Cerebellar cortex (tissue), 1 donor: ENCODE data around the gene NECTIN4.
"Not testable (repeated sequence)": the region's sequence is repeated elsewhere in the genome, so short reads cannot be mapped to it uniquely, and the experiment has no call there.

Experiments
- DNase-seq: peaks from one replicate; pipeline ENCODE4 v3.0.0-alpha.2; 2015; ENCODE audit warnings: low spot score

Gene NECTIN4

GRCh38 chr1:161054232-161054631 is 35.1 kb downstream of the NECTIN4 start:
- no peak for DNase-seq

DNA sequence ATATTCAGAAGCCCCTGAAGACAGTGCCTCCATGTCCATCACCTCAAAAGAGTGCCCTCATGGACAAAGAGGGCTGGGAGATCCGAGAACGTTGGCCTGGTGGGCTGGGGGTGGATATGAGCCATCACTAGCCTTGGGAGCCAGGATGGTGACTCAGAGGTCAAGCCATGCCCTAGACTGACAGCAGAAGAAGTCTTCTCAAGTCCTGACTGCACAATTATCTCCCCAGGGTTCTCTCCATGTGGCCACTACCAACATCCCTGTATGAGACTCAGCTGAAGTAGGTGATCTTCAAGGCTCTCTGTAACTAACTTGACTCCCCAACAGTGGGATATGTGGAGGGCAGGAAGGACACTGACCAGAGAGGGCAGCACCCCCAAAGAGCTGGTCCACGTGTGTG is 36.5 kb downstream of the NECTIN4 start:
- DNase-seq: no peak

DNA sequence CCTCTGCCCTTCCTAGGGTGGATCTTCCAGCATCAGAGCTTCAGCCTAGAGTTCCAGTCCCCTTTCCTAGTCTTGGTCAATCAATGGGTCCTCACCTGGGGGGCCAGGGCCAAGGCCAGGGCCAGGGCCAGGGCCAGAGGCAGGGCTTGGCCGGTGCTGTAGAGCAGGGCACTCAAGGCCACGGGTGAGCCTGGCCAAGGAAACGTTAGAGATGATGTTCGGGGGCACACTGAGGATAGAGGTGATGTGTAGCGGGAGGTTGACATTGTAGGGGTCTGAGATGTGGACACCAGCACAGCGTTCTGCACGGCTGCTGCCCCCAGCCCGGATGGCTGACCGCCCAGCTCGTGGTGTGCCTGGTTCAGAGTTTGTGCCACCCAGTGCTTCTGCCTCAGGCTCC is 38.1 kb downstream of the NECTIN4 start:
- DNase-seq: no peak

DNA sequence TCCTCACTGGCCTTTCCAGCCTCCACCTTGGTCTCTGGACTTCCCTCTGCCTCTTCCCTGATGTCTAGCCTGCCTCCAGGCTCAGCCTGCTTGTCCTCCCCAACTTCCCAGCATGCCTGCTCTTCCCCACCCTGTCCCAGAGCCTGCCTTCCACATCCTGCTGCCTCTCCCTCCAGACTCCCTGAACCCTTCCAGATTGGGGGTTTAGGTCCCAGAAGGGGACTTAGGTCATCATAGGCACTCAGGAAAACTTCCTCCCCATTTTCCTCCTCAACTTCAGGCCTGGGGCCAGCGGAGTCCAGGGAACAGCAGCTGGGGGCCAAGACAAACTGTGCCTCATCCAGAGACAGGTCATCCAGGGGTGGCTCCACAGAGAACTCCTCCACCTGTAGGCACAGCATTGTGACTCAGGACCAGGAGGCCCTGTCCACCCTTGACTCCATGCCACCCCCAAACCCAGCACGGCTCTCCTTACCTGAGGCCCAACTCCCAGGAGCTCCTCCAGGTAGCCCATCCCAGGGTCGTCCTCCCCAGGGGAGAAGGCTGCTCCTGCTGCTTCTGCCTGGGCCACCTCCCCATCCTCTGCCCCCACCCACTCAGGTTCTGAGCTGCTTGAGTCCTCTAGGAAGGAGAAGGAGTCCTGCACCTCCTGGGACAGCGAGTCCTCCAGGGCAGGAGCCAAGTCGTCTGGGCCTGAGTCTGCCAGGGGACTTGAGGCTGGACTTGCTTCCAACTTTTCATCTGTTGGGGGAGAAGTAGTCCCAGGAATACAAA is 40.2 kb downstream of the NECTIN4 start:
- DNase-seq: no peak

DNA sequence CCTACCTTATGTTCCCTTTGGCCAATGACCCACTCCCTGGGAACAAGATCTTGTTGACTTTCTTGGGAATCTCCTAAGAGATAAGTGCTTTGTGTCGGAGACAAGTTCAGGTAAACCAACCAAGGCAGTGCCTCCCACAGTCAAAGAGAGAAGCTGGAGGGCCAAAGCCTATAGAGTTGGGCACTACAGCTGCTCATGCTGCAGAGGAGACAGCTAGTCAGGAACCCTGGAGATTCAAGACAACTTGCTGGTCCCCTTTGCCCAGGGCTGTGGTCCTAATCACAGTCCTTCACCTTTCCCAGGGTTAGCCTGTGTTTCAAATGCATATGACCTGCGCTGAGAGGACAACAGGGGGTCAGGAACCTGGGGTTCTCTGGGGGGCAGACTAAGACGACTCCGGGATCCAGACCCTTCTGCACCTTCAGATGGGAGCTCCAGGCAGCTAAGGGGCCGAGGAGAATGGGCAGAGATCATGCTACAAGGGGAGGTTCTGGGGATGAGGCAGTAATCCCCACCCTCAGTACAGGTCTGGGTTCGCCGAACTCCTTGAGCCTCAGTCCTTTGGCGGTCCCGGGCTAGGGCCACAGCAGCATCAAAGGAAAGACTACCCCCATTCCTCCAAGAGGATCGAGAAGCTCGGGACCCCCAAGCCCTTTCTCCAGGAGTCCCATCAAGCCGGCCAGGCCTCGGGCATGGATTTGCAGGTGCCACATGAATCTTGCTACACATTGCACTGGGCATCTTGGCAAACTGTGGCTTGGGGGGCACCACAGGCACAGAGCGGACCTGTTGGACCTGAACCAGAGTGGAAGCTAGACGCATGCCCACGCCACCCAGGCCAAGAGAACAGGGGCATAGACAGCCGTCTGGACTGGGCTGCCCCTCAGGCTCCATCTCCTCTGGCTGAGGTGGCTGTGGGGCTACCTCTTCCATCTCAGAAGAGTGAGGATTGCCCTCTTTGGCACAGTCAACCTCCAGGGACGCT is 41.6 kb downstream of the NECTIN4 start:
- DNase-seq: no peak

GRCh38 chr1:161046605-161047228 is 42.6 kb downstream of the NECTIN4 start:
- no peak for DNase-seq

DNA sequence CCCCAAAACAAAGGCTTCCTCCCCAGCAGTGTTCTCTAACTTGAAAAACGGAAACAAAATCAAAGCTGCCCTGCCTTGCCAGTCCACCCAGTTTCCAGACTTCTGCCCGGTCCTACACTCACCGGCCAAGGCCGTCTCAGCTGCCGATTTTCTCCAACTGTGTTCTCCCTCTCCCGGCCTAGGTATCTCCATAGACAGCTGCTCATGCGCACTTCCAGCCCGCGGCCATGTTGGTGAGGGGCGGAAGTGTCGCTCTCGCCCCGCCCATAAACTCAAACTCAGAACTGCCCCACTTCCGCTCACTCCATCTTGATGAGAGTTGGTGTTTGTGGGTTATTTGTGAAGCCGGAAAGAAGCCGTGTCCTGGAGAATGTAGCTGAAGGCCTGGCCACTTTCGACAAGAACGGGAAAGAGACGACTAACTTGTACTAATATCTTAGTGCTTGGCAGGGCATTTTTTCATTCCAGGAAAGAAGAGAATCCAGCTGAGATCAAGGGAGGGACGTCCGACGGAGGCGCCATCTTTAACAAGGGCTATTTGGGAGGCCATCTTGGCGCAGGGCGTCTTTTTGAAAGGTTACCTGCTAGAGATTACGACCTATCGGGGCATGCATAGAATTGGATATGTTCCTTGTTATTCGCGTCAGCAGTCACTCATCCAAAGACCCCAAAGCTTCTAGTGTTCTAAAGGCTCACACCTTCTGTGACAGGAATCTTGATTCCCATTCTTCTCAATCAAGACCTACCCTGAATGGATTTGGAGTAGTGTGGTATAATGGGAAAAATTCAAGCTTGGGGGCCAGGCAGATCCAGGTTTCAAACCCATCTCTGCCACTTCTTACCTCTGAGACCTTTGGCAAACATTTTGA is 43.4 kb downstream of the NECTIN4 start, which contains the start of gene USF1:
USF1 (minus strand) TSS at position 242 of the 869 bp plus-strand sequence. CDS start 2,702 bp downstream, outside the sequence.
- DNase-seq: peak; percentile 97

DNA sequence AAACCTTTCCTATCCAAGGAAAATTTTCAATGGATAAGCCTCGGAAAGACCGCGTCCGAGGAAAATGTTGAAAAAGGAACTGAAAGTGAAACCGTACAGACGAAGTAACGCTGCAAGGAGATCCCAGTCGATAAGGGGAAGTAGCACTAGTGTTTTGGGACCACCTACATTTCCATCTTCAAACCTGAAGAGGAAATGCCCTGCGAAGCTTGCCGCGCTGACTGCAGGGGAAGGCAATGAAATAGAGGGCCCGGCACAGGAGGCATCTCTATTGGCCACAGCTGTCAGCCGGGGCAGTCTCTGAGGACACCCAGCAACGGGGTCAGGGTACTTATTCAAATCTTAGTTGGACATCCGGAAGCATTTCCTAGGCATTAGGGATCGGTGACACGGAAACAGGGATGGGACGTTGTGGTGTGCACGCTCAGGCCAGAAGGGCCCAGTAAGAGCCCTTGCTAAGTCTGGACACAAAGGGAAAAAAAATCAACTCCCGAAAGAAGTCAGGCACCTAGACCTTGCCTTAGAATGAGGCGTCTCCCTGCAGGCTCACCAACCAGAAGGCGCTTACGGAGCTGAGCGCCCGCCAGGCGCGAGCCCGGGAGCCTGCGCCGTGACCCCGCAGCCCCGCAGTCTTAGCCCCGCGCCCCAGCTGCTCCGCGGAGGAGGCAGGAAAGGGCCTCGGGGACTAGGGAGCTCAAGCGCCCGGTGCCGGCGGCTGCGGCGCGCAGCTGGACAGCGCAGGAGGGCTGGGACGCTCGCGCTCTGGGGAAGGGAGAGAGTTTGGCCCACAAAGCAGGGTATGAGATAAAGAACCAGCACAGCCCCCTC is 44.2 kb downstream of the NECTIN4 start:
- DNase-seq: peak; percentile 74

- DNase-seq: no peak
These were observed 44.8 kb downstream of the NECTIN4 start for GRCh38 chr1:161044535-161044907.

DNA sequence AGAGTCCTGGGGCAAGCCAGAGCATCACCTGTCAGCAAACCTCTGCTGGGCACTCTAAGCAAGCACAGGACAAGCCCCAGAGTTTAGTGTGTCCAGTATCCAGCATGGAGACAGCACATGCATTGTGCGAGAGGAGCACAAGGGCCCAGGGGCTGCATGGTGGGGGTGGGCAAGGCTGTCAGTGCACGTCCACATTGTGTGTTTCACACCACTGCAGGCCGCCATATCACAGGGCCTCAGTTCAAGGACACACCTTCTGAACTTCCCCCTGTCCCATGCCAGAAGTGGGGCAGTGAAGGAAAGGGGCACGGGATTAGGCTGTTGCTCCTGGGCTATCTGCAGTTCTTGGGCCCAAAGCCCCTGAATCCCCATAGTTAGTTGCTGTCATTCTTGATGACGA is 49.8 kb downstream of the NECTIN4 start:
- DNase-seq: no peak

DNA sequence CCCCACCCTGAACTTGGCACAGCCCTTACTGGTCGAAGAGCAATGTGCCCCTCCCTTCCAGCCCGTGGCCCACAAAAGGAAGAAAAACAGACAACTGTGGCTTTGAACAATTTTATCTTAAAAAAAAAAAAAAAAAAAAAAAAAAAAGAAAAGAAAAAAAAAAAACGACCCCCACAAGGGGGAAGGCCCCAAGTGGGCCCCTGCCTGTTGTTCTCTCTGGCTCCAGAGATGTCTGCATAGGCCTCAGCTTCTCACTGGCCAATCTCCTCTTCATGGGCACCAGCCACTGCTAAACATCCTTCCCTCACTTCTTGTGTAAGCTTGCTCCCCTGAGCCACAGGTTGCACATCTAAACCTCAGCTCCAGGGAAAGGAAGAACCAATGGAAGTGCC is 50.2 kb downstream of the NECTIN4 start:
- DNase-seq: no peak

- no peak for DNase-seq
These were observed 50.7 kb downstream of the NECTIN4 start, which contains the start of gene TSTD1 for GRCh38 chr1:161038523-161039153. TSTD1 (minus strand) TSS chr1:161038964; CDS start chr1:161038889, 75 bp downstream.

DNA sequence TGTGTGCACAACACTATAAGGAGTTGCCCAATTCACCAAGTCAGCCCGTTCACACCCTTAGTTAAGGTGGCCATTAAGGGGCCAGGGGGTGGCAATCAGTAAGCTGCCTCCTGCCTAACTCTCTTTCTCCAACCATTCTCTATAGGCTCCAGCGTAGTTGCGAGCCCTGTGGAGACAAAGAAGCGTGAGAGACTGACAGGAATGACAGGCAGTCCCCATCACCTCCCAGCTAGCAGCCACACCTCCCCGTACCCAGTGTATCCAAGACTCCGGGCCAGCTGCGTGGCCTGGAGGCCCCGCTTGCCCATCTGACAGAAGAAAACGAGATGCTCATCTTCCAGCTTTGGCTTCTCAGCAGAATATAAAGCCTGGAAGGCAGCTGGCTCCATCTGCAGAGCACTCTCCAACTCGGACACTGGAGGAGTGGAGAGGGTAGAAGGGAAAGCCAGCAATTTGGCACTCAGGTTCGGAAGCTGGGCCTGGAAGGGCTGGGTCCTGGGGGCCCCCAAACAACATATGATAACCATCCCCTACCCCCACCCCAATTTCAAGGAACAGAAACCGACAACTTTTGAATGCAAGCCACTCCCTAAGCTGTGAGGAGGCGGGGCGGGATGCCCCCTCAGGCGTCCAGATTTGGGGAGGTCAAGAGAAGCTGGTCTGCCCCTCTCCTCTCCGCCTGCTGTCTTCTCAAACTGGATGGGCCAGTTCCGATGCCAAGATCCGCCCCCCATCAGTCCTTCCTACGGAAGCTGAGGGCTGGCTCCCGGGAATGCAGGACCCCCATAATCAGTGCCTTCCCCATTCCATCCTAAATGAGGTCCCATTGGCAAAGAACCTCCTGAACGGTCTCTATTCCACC is 51.5 kb downstream of the NECTIN4 start:
- no peak for DNase-seq

DNA sequence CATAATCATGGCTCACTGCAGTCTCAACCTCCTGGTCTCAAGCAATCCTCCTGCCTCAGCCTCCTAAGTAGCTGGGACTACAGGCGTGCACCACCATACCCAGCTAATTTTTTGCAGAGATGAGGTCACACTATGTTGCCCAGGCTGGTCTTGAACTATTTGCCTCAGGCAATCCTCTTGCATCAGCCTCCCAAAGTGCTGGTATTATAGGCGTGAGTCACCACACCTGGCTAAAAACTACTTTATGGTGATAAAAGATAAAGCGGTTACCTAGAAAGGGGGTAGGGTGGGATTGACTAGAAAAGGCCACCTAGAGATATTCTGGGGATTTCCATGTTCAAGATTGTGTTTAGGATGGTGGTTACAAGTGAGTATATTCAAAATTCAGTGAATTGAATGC is 55.6 kb downstream of the NECTIN4 start:
- no peak for DNase-seq

DNA sequence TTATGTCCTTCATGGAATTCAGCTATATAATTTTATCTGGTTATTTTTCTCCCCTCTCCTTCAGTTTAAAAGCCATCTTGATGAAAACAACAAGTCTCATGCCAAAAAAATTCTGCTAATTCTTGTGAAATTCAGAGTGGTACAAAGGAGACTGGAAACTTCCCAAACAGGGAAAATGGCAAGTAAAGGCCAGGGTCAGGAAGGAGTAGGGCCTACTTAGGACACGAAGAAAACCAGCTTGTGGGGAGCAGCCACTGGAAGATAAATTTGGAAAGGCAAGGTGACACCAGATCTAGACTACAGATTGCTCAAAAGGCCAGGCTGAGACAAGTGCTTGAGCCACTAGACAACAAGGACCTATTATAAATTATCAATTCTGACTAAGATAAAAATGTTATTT is 56.9 kb downstream of the NECTIN4 start:
- DNase-seq: no peak

- DNase-seq: no peak
These were observed 57.5 kb downstream of the NECTIN4 start for GRCh38 chr1:161031874-161032273.

- DNase-seq: not testable (repeated sequence)
These were observed 59.9 kb downstream of the NECTIN4 start for GRCh38 chr1:161029466-161029865.

GRCh38 chr1:161026954-161027353 is 62.4 kb downstream of the NECTIN4 start:
- DNase-seq: not testable (repeated sequence)

GRCh38 chr1:161022432-161022831 is 66.9 kb downstream of the NECTIN4 start:
- DNase-seq: not testable (repeated sequence)
